Measurements from ENCODE around the gene CORIN.

CORIN gene

DNA sequence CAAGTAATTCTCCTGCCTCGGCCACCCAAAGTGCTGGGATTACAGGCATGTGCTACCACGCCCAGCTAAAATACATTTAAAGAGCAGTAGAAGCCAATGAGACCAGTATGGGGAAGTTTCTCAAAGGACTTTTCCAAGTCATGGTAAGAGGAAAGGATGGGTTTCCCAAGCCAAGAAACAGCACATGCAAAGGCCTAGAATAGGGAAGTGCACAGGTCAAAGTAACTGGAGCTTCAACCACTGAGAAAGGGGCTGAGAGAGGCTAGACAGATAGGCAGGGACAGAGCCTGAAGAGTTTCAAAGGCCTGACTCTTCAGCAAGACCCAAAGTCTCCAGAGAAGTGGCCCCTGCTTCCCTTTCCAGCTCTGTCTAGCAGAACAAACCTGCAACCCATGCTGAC, 162.1 kb downstream of the CORIN start:
- H3K4me3 Mint-ChIP-seq: no peak overlapping the region
- H3K36me3 Mint-ChIP-seq (ENCODE audit: low read depth): no peaks in the 10 kb centered on the region
- no peaks in the 10 kb centered on the region for H3K4me1 Mint-ChIP-seq (ENCODE audit: low read depth)
- no peaks in the 10 kb centered on the region for H3K9me3 Mint-ChIP-seq
- H3K27me3 Mint-ChIP-seq (ENCODE audit: low read depth): peaks cover 16% of the 10 kb centered on the region
- no peak overlapping the region for H3K27ac Mint-ChIP-seq

DNA sequence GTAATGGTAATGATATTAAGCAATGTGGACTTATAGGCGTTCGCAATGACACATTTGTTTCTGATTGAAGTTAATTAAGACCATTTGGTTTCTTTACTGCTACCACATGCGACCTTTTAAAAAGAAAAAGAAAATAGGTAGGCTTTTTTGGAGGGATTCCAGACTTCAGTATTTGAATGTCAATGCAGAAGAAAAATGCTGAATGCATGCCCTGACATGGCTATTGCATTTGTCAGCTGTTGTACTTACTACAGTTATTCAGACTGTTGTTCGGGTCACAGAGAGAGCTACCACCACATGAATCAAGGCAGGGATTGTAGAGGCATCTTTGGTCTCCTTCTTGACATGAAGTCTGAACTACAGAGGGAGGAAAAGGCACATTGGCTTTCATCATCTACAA, 163.7 kb downstream of the CORIN start:
- Mint-ChIP-seq H3K4me3 (no peak overlapping the region), H3K36me3 (ENCODE audit: low read depth) (no peaks in the 10 kb centered on the region), H3K9me3 (no peaks in the 10 kb centered on the region), H3K27ac (no peak overlapping the region), H3K27me3 (ENCODE audit: low read depth) (peaks cover 11% of the 10 kb centered on the region), H3K4me1 (ENCODE audit: low read depth) (no peaks in the 10 kb centered on the region)

DNA sequence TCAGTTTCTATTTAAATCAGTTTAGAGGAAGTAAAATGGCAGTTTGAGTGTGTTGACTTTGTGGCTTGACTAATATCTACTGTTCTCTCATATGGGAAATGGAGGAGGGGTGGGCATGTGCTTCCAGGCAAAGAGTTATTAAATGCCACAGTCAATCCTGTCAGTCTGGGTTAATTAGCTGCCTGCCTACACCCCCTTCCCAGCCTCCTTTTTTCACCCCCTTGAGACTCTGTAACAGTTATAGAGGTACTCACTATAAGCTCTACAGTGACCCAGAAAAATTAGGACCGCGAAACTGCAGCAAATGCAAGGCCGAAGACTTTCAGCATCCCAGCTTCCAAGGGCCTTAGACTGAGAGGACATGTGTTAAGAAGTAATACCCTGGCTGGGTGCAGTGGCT, 165.2 kb downstream of the CORIN start:
- no peaks in the 10 kb centered on the region for H3K4me1 Mint-ChIP-seq (ENCODE audit: low read depth)
- H3K9me3 Mint-ChIP-seq: no peaks in the 10 kb centered on the region
- H3K27me3 Mint-ChIP-seq (ENCODE audit: low read depth): peaks cover 3% of the 10 kb centered on the region
- no peak overlapping the region for H3K4me3 Mint-ChIP-seq
- no peak overlapping the region for H3K27ac Mint-ChIP-seq
- H3K36me3 Mint-ChIP-seq (ENCODE audit: low read depth): no peaks in the 10 kb centered on the region

DNA sequence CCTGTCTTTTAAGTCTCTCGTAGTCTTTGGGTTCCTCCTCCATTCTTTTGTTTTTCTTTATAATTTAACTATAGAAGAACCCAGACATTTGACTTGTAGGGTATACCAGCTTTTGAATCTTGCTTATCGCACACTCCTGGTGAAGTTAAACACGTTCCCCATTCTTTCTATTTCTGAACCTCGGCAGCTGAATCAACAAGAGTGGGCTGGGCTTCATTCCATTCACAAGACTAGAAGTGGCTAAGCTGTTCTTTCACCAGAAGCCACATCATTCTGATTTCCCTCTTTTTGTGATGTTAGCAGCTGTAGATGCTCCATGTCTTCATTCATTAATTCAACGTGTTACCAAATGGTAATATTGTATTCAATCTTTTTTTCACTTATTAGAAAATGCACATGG, 167.9 kb downstream of the CORIN start:
- Mint-ChIP-seq H3K4me1 (ENCODE audit: low read depth) (no peaks in the 10 kb centered on the region), H3K36me3 (ENCODE audit: low read depth) (no peaks in the 10 kb centered on the region), H3K27me3 (ENCODE audit: low read depth) (peaks cover 12% of the 10 kb centered on the region), H3K9me3 (no peaks in the 10 kb centered on the region), H3K4me3 (no peak overlapping the region), H3K27ac (no peak overlapping the region)

DNA sequence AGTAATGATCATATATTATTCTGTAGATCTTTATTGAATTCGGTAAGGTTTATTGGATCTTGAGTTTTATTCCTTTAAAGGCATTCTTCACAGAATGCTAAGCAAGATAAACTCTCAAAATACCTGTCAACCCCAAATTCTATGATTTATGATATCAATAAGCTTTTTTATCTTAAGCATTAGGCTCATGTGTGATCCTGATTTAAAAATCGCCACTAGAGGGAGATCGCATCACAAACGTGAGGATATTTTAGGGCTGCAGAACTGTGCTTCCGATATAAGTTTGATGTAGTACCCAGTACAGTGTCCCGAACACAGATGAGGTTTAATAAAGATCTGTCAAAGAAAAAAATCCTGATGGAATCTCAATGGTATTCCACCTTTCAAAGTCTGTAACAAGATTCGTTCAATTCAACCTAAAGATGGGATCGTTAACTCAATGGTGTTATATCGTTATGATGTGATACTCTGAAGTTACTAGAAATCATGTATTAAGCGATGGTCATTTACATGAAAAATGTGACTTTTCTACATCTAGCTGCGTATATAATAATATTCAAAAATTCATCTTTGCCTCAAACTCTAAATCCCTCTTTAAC, 169.0 kb downstream of the CORIN start:
- Mint-ChIP-seq H3K4me1 (ENCODE audit: low read depth) (no peaks in the 10 kb centered on the region), H3K27ac (no peak overlapping the region), H3K27me3 (ENCODE audit: low read depth) (peaks cover 10% of the 10 kb centered on the region), H3K4me3 (no peak overlapping the region), H3K36me3 (ENCODE audit: low read depth) (no peaks in the 10 kb centered on the region), H3K9me3 (no peaks in the 10 kb centered on the region)

DNA sequence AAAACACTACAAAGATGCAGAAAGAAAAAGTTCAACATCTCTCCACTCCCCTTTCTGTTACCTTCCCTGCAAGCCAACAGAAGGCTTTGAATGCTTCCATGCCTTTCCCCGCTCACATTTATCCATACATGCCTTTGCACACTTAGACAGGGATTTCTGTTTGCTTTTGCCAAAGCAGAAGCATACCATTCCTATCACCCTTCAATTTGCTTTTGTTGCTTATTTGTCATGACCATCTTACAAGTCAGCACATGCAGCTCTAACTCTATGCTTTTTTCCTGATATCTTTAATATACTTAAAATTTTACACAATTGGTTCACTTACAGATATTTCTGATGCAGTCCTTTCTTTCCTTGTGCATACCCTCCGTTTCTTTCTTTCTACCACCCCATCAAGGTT, 169.6 kb downstream of the CORIN start:
- Mint-ChIP-seq H3K27ac (no peak overlapping the region), H3K27me3 (ENCODE audit: low read depth) (peaks cover 10% of the 10 kb centered on the region), H3K36me3 (ENCODE audit: low read depth) (no peaks in the 10 kb centered on the region)

DNA sequence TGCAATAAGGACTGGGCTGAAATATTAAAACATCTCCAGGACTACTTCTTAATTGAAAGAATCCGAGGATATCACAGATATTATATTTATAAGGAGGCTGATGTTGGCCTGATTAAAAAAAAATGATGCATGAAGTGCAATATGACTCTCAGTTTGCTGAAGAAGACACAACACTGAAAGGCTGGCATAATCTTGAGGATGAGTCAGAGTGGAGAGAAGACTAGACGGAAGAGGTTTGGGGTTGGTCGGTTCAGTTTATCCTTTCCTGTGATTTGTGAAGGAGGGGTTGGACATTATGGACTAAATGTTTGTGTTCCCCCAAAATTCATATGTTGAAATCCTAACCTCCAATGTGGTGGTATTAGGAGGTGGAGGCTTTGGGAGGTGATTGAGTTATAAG, 170.3 kb downstream of the CORIN start:
- H3K27me3 Mint-ChIP-seq (ENCODE audit: low read depth): peaks cover 10% of the 10 kb centered on the region
- H3K27ac Mint-ChIP-seq: no peak overlapping the region
- H3K4me1 Mint-ChIP-seq (ENCODE audit: low read depth): no peaks in the 10 kb centered on the region
- no peaks in the 10 kb centered on the region for H3K36me3 Mint-ChIP-seq (ENCODE audit: low read depth)
- no peak overlapping the region for H3K4me3 Mint-ChIP-seq
- no peaks in the 10 kb centered on the region for H3K9me3 Mint-ChIP-seq

More for the DNA sequence above, 169.6 kb downstream of the CORIN start:
- no peaks in the 10 kb centered on the region for H3K9me3 Mint-ChIP-seq
- H3K4me3 Mint-ChIP-seq: no peak overlapping the region
- H3K4me1 Mint-ChIP-seq (ENCODE audit: low read depth): no peaks in the 10 kb centered on the region

DNA sequence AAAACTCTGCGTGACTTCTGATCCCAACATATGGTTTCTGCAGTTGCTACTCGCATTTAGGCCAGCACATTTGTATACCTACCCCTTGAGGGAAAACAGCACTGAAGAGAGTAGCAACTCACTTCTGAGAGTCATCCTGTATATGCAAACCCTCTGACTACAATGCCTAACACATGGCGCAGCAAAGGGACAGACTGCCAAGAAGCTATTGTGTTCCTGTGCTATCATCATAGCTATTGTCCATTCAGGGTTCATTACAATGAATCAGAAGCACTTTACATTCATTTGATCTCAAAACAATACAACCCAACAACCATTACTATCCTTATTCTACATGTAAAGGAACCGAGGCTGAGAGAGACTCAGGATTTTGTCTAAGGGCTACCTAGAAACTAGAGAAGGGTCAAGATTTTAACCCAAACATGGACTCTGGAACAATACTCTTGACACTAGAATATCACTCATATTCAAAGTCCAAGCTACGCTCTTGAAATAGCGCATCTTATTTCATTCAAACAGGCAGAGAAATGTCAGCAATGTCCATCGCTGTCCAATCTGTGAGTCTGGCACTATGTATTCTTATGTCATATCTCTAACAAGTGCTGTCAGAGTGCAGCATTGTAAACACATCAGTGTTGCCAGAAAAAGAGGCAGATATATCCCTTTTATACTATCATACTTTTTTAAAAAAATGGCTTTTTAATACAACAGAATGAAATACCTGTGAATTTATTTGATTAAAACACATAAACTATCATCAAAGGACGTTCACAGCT, 173.6 kb downstream of the CORIN start:
- no peak overlapping the region for H3K4me3 Mint-ChIP-seq
- no peaks in the 10 kb centered on the region for H3K9me3 Mint-ChIP-seq
- no peaks in the 10 kb centered on the region for H3K36me3 Mint-ChIP-seq (ENCODE audit: low read depth)
- H3K27ac Mint-ChIP-seq: no peak overlapping the region
- H3K27me3 Mint-ChIP-seq (ENCODE audit: low read depth): peaks cover 10% of the 10 kb centered on the region
- no peaks in the 10 kb centered on the region for H3K4me1 Mint-ChIP-seq (ENCODE audit: low read depth)

DNA sequence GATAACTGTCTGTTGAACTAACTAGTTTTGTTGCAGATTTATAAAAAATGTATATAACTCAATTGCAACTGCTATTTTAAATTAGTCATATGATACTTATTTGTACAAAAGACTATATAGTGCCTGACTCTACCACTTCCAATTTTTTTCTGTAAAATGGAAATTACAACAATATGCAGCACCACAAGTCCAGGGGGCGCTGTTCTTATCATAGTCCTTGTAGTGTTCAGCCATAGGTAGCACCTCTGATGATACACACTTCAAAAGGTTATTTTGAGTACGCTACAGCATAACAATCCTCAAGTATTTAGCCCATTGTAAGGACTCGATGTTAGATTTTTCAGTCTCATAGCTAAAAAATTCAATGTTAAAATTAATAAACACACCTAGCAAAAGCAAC, 174.9 kb downstream of the CORIN start:
- Mint-ChIP-seq H3K36me3 (ENCODE audit: low read depth) (no peaks in the 10 kb centered on the region), H3K9me3 (no peaks in the 10 kb centered on the region), H3K4me1 (ENCODE audit: low read depth) (no peaks in the 10 kb centered on the region), H3K27me3 (ENCODE audit: low read depth) (peaks cover 10% of the 10 kb centered on the region), H3K27ac (no peak overlapping the region), H3K4me3 (no peak overlapping the region)

DNA sequence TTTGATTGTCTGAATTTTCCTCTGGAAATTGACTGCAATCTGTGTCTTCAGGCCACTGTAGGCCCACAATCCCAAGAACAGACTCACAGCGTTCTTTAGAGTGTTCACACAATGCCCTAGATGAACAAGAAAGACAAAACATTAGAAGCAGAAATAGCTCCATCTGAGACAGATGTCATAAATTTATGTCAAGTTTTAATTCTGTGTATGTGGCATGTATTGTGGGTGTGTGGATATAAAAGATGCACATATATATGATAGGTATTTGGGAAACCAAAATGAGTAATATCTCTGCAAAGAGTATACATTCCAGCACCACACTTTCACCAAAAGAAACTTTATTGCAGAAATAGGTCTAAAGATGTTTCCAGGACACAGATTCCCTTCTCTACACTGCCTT, 176.1 kb downstream of the CORIN start:
- H3K4me3 Mint-ChIP-seq: no peak overlapping the region
- no peaks in the 10 kb centered on the region for H3K9me3 Mint-ChIP-seq
- H3K27ac Mint-ChIP-seq: no peak overlapping the region
- H3K4me1 Mint-ChIP-seq (ENCODE audit: low read depth): no peaks in the 10 kb centered on the region
- H3K27me3 Mint-ChIP-seq (ENCODE audit: low read depth): peaks cover 10% of the 10 kb centered on the region
- no peaks in the 10 kb centered on the region for H3K36me3 Mint-ChIP-seq (ENCODE audit: low read depth)

DNA sequence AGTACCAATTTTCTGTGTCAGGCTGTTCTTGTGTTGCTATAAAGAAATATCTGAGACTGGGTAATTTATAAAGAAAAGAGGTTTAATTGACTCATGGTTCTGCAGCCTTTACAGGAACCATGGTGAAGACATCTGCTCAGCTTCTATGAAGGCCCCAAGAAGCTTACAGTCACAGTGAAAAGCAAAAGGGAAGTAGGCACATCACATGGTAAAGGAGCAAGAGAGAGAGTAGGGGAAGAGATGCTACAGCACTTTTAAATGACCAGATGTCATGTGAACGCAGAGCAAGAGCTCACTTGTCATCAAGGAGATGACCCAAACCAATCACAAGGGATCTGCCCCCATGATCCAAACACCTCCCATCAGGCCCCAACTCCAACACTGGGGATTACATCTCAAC, 178.5 kb downstream of the CORIN start:
- H3K9me3 Mint-ChIP-seq: no peaks in the 10 kb centered on the region
- no peaks in the 10 kb centered on the region for H3K36me3 Mint-ChIP-seq (ENCODE audit: low read depth)
- H3K4me3 Mint-ChIP-seq: no peak overlapping the region
- no peaks in the 10 kb centered on the region for H3K4me1 Mint-ChIP-seq (ENCODE audit: low read depth)
- no peak overlapping the region for H3K27ac Mint-ChIP-seq
- no peaks in the 10 kb centered on the region for H3K27me3 Mint-ChIP-seq (ENCODE audit: low read depth)

DNA sequence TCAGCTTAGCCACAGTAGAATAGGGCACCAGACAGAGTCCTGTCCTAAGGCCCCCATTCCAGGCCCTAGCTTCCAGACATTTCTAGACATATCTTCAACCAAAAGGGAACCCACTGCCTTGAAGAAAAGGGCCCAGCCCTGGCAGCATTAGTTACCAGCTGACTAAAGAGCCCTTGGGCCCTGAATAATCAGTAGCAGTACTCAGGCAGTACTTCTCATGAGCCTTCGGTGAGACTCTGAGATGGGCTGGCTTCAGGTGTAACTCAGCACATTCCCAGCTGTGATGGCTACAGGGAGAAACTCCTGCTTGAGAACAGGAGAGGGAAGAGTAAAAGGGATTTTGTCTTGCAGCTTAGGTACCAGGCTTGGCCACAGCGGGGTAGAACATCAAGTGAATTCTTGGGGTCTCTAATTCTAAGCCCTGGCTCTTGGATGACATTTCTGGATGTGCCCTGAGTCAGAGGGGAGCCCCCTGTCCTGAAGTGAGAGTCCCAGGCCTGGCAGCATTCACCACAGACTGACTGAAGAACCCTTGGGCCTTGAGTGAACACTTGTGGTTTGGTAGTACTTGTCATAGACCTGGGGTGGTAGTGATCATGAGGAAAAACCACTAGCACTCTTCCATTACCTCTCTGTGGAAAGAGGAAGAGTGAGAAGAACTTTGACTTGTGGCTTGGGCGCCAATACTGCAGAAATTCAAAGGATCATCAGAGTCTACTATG, 182.7 kb downstream of the CORIN start:
- no peaks in the 10 kb centered on the region for H3K9me3 Mint-ChIP-seq
- no peaks in the 10 kb centered on the region for H3K36me3 Mint-ChIP-seq (ENCODE audit: low read depth)
- peaks cover 3% of the 10 kb centered on the region for H3K27me3 Mint-ChIP-seq (ENCODE audit: low read depth)
- H3K27ac Mint-ChIP-seq: no peak overlapping the region
- no peaks in the 10 kb centered on the region for H3K4me1 Mint-ChIP-seq (ENCODE audit: low read depth)
- no peak overlapping the region for H3K4me3 Mint-ChIP-seq

DNA sequence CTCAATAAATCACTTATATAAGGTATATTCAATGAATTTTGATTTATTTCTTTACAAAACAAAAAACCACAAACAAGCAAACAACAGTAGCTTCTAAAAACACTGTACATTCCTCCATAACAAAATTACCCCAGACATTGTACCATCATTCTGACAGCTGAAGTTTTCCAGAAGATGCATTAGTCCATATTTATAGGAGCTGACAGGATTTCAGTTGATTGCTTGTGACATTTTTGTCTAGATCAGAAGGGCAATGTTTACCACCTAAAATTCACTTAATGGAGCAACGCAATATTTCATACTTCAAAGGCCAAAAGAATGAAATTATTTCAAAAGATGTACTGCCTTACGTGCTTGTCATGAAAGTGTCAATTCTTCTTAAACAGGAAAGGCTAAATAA, 185.8 kb downstream of the CORIN start:
- no peaks in the 10 kb centered on the region for H3K4me1 Mint-ChIP-seq (ENCODE audit: low read depth)
- peaks cover 3% of the 10 kb centered on the region for H3K27me3 Mint-ChIP-seq (ENCODE audit: low read depth)
- no peak overlapping the region for H3K4me3 Mint-ChIP-seq
- no peaks in the 10 kb centered on the region for H3K36me3 Mint-ChIP-seq (ENCODE audit: low read depth)
- no peaks in the 10 kb centered on the region for H3K9me3 Mint-ChIP-seq
- no peak overlapping the region for H3K27ac Mint-ChIP-seq

DNA sequence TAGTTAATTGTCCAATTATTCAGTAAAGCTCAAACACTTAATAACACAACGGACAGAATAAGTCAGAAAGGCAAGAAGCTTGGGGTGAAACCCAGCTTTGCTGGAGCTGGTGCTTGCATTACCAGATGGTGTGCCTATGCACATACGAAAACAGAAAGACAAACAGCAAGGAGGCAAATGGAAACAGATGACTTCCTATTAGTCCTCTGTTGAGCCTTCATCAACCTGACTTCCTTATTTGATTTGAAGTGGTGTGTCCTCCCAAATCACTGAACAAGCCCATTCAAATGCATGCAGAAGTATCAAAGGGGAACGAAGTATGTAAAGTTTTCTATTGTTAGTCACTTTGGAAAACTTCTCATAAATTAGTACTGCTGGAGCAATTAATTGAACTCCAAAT, 186.6 kb downstream of the CORIN start:
- no peak overlapping the region for H3K4me3 Mint-ChIP-seq
- H3K27me3 Mint-ChIP-seq (ENCODE audit: low read depth): peaks cover 3% of the 10 kb centered on the region
- no peaks in the 10 kb centered on the region for H3K4me1 Mint-ChIP-seq (ENCODE audit: low read depth)
- no peaks in the 10 kb centered on the region for H3K9me3 Mint-ChIP-seq
- no peaks in the 10 kb centered on the region for H3K36me3 Mint-ChIP-seq (ENCODE audit: low read depth)
- H3K27ac Mint-ChIP-seq: no peak overlapping the region

DNA sequence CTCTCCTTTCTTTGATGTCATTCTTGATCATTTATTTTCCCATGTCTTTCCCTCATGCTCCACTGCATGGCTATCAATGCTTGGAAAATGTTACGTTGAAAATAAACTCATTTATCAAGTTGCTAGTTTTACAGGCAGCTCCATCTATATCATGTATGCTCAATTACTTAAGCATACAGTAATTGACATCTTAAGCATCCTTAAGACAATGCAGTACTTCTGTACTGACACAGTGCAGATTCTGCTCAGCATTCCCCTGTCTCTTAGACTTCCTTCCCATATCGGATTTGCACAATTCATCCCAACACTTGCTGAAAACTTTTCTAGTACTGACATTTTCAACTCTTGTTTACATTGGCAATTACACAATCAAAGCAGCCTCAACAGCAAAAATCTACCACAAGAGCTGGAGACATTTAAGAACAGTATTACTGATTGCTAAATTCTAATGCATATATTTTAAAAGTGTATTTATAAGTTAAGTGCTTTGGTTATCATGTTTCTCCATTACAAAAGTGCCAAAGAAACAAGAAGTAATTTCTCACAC, 187.2 kb downstream of the CORIN start:
- H3K36me3 Mint-ChIP-seq (ENCODE audit: low read depth): no peaks in the 10 kb centered on the region
- no peak overlapping the region for H3K4me3 Mint-ChIP-seq
- peaks cover 3% of the 10 kb centered on the region for H3K27me3 Mint-ChIP-seq (ENCODE audit: low read depth)
- H3K4me1 Mint-ChIP-seq (ENCODE audit: low read depth): no peaks in the 10 kb centered on the region
- no peak overlapping the region for H3K27ac Mint-ChIP-seq
- H3K9me3 Mint-ChIP-seq: no peaks in the 10 kb centered on the region

All from T-helper 1 cell treated with Interleukin-12 subunit alpha and Interleukin-12 subunit beta and Interleukin-4 antibody, amounts not matched to agents 30 μg/mL and 1 μg/mL, for 36 hours (primary cell).